Measurements from ENCODE around the gene FEV. TPM values are rescaled to one million over a fixed set of nuclear protein-coding genes. Genes with fewer than 3 reads are reported as not detected.

The FEV gene
- total RNA-seq, 1 donor from 2014 or later, result not detected

GRCh38 chr2:218995972-218996711 is 11.2 kb upstream of the FEV start:
- H3K36me3 ChIP-seq, result no peaks in the 10 kb centered on the region
- peaks cover 30% of the 10 kb centered on the region for H3K4me1 ChIP-seq
- H3K4me3 ChIP-seq, result peak overlapping the region; percentile 44
- TF ChIP-seq, protein P1, sequence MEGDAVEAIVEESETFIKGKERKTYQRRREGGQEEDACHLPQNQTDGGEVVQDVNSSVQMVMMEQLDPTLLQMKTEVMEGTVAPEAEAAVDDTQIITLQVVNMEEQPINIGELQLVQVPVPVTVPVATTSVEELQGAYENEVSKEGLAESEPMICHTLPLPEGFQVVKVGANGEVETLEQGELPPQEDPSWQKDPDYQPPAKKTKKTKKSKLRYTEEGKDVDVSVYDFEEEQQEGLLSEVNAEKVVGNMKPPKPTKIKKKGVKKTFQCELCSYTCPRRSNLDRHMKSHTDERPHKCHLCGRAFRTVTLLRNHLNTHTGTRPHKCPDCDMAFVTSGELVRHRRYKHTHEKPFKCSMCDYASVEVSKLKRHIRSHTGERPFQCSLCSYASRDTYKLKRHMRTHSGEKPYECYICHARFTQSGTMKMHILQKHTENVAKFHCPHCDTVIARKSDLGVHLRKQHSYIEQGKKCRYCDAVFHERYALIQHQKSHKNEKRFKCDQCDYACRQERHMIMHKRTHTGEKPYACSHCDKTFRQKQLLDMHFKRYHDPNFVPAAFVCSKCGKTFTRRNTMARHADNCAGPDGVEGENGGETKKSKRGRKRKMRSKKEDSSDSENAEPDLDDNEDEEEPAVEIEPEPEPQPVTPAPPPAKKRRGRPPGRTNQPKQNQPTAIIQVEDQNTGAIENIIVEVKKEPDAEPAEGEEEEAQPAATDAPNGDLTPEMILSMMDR (IDR thresholded peaks at IDR 0.05), result peak; percentile 82
- H3K27ac ChIP-seq, result no peak overlapping the region
- intact Hi-C loops (cut with DNase I), result no loop called here
- DNase-seq (peak; percentile 92), ATAC-seq (peak; percentile 92 to 94)
- H3K9me3 ChIP-seq, result no peaks in the 10 kb centered on the region
- H3K27me3 ChIP-seq (ENCODE audit: low read depth), result peaks cover 90% of the 10 kb centered on the region

GRCh38 chr2:218995561-218995960 is 10.6 kb upstream of the FEV start:
- Histone ChIP-seq H3K9me3 (no peaks in the 10 kb centered on the region), H3K4me3 (no peak overlapping the region), H3K36me3 (no peaks in the 10 kb centered on the region), H3K27me3 (ENCODE audit: low read depth) (peaks cover 90% of the 10 kb centered on the region), H3K27ac (no peak overlapping the region), H3K4me1 (peaks cover 28% of the 10 kb centered on the region)
- TF ChIP-seq, protein P1 (IDR thresholded peaks at IDR 0.05), result no peak
- intact Hi-C loops (cut with DNase I), result no loop called here
- ATAC-seq (no peak), DNase-seq (no peak)

GRCh38 chr2:218993345-218994315 is 8.6 kb upstream of the FEV start, which contains the start of gene CRYBA2:
CRYBA2 (minus strand) TSS chr2:218993422; CDS start chr2:218993176, 246 bp downstream.
- peaks cover 93% of the 10 kb centered on the region for H3K27me3 ChIP-seq (ENCODE audit: low read depth)
- H3K4me1 ChIP-seq, result peaks cover 28% of the 10 kb centered on the region
- H3K9me3 ChIP-seq, result no peaks in the 10 kb centered on the region
- ATAC-seq (peak; percentile 6 to 7), DNase-seq (no peak)
- H3K36me3 ChIP-seq, result no peaks in the 10 kb centered on the region
- H3K4me3 ChIP-seq, result peak within 1 kb of the TSS; percentile 47
- H3K27ac ChIP-seq, result no peak within 1 kb of the TSS
- intact Hi-C loops (cut with DNase I), result no loop called here
- TF ChIP-seq, protein P1 (IDR thresholded peaks at IDR 0.05), result no peak

DNA sequence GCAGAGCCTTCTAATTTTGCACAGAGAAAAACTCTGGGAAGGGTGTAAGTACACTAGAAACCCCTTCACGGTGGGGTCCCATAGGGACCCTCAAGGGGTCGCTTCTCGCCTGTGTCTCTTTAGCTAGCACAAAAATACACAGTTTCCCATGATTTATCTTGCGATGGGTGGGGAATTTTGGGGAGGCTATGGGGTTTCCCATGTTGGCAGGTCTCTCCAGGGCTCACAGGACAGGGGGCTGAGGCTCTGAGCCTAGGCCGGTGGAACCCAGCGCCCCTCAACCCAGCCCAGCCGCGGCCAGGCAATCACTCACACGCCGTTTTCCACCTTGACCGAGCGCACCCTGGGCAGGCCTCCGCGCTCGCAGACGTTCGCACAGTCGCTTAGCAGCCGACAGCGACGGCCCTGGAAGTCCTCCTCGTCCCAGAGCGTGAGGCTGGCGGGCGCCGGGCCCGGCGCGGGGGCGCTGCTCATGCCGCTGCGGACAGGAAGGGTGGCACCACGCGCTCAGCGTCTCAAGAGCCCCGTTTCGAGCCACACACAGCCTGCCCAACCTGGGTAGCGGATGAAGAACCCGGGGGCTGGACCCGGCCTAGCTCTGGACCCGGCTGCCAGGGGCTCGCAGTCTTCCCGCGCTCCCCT is 7.8 kb upstream of the FEV start:
- ATAC-seq, result peak in 1 of 2 donors; percentile 2
- peak overlapping the region; percentile 47 for H3K4me3 ChIP-seq
- no peaks in the 10 kb centered on the region for H3K36me3 ChIP-seq
- TF ChIP-seq, protein P1 (IDR thresholded peaks at IDR 0.05), result no peak
- no peak overlapping the region for H3K27ac ChIP-seq
- intact Hi-C loops (cut with DNase I), result no loop called here
- no peaks in the 10 kb centered on the region for H3K9me3 ChIP-seq
- no peak for DNase-seq
- H3K4me1 ChIP-seq, result peaks cover 28% of the 10 kb centered on the region
- H3K27me3 ChIP-seq (ENCODE audit: low read depth), result peaks cover 98% of the 10 kb centered on the region

DNA sequence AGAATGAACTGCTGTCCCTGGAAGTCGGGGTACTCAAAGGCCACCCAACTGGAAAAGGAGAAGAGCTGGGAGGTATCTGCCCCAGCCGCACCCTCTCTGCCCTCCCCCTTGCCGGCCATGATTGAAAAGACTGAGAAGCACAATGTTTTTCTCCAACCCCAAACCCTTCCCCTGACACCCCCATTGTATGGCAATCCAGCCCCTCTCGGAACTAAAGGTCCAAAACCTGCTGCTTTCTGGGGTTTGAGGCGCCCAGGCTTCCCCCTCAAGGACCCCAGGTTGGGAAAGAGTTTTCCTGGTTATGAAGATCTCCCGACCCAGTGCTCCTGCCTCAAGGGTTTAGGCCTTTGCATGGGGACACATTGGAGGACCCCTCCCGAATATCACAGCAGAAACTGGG is 7.2 kb upstream of the FEV start:
- no peak for ATAC-seq
- no peak overlapping the region for H3K27ac ChIP-seq
- TF ChIP-seq, protein P1 (IDR thresholded peaks at IDR 0.05), result no peak
- H3K4me1 ChIP-seq, result peaks cover 28% of the 10 kb centered on the region
- no peaks in the 10 kb centered on the region for H3K9me3 ChIP-seq
- intact Hi-C loops (cut with DNase I), result no loop called here
- no peak for DNase-seq
- no peaks in the 10 kb centered on the region for H3K36me3 ChIP-seq
- H3K27me3 ChIP-seq (ENCODE audit: low read depth), result peaks cover 100% of the 10 kb centered on the region
- no peak overlapping the region for H3K4me3 ChIP-seq
